Left lobe of liver (tissue), 2 donors: ENCODE data around the gene ZFP42. TPM values are rescaled to one million over a fixed set of nuclear protein-coding genes. Genes with fewer than 3 reads are reported as not detected.
"Not testable (repeated sequence)": the region's sequence is repeated elsewhere in the genome, so short reads cannot be mapped to it uniquely, and the experiment has no call there.

Experiments used
- ATAC-seq: fragments of 200-7000 bp; cut with Tn5 transposase; one replicate; pipeline ENCODE4 v1.9.1; 2020; ENCODE audit warnings: mild to moderate bottlenecking, moderate library complexity
- DNase-seq: peaks from one replicate; pipeline ENCODE4 v3.0.0-alpha.2; 2020; ENCODE audit warnings: low spot score
- total RNA-seq: library from RNA; stranded (reverse); gene quantifications from one replicate; pipeline ENCODE4 v1.2.1, GENCODE V29; 2021
- donor health status: DM: no; HTN: no; CAD: no; lungs with moderate emphysema.
- donor health status: DM: no; HTN: yes; CAD: no.

Gene ZFP42
- total RNA-seq = 0.15 TPM

DNA sequence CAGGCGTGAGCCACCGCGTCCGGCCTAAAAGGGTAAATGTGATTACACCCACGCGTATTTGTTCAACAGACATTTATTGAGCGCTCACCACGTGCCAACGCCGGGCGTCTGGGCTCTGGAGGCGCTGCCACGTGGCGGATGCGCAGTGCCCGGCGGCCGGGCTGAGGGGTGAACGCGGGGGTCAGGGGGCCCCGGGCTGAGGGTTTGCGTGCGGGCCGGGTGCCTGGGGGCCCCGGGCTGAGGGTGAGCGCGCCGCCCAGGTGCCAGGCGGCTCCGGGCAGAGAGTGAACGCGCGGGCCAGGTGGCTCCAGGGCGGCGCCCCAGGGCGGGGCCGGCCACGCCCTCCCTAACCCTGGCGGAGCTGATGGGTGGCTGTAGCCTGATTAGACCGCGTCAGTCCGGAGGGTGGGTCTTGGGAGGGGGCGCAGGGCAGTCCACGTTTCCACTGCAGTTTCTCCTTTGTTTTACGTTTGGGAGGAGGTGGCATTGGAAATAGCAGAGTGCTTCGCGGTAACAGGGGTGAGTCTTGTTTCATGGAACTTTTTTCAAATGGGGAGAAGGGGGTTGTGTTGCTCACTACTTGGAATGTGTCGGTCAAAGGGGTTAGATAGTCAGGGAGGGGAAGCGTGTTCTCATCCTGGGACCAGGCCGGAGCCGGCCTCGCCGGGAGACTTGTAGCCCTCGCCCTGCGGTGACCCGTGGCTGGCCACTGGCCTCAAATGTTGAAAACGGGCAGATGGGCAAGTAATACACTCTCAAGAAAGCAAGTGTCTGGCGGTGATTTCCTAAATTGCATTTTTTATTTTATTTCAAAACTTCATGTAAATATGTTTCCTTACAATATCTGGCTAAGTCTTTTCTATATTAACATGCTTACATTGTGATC lies at the start of gene ZFP42:
Gene ZFP42 (plus strand): TSS at position 450 of the 886 bp plus-strand sequence. CDS start 7,037 bp downstream, outside the sequence.
- DNase-seq (no peak), ATAC-seq (no peak)

DNA sequence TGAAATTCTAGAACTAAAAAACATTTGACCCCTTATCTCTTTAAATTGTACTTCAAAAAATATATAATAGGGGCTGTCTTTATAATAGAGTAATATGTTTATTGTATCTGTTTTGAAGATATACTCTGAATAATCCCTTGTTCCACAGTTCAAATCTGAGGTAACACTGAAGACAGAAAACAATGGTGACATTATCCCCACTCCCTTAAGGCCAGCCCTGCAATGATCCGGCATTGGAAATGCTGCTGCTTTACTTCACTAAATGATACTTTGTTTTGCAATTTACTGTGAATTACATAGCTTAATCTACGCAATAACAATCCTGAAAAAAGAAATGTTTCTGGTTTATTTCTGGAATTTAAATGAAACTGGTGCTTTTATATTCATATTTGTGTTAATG lies 34.4 kb upstream of the ZFP42 start:
- DNase-seq (no peak), ATAC-seq (no peak)

DNA sequence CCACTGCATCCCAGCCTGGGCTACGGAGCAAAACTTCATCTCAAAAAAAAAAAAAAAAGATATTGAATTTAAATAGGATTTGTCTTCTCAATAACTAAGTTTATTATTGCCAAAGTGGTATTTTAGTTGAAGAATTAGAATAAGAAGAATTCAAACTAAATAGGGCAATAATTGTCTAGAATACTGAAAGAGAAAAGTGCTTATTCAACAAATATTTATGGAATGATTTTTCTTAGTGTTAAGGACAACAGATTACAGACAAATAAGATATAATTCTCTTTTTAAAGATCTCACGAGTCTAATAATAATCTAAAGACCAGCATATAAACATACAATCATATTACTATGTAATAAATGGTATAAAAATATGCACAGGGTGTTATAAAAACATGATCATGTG lies 33.6 kb upstream of the ZFP42 start:
- ATAC-seq (no peak), DNase-seq (no peak)

DNA sequence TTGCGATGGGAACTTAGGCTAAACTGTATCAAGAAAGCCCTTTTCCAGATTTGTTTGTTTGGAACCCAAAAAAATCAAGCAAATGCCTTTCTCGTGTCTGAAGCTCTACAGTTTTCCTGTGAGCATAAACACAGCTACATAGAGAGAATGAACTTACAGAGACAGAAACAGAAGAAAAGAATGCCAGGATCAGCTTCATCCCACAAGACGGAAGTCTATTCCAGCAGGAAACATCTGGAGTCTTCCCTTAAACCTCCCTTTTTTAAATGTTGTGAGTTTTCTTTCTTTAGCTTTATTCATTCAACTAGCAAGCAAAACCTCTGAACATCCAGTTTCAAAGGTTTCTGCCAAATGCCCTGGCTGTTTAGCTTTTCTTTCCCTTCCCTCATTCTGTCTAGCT lies 32.6 kb upstream of the ZFP42 start:
- DNase-seq (no peak), ATAC-seq (no peak)

DNA sequence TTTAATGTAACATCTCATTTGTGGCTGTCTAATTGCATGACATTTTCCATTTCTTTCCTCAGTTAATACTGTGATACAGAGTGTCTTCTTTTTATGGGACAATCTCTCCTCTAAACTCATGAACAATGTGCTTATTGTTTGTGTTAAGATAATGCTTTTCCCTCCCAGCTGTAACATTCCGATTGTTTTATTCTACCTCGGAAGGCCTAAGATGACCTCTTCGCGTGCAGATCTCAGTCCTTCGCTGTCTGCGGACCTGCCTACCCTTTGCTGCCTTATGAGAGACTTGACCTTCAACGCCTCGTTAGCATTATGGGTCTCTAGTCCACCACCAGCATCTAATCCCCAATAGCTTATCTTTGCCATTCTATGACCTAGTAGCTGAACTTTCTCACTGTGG lies 29.8 kb upstream of the ZFP42 start:
- ATAC-seq (no peak), DNase-seq (no peak)

DNA sequence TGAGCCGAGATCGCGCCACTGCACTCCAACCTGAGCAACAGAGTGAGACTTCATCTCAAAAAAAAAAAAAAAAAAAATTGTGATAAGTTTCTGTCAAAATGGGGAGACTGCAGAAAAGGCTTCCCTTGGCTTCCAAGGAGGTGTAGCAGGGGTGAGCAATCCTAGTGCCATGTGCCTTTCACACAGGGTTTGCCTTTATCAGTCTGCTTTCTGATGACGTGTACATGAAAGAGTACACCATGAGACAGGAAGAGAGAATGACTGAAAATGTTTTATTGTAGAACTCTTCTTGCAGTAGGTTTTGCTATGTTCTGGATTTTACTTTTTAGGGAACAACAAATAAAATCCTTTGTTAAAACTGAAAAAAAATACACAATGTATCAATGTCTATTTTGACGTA lies 23.4 kb upstream of the ZFP42 start:
- DNase-seq = no peak
- ATAC-seq = no peak

DNA sequence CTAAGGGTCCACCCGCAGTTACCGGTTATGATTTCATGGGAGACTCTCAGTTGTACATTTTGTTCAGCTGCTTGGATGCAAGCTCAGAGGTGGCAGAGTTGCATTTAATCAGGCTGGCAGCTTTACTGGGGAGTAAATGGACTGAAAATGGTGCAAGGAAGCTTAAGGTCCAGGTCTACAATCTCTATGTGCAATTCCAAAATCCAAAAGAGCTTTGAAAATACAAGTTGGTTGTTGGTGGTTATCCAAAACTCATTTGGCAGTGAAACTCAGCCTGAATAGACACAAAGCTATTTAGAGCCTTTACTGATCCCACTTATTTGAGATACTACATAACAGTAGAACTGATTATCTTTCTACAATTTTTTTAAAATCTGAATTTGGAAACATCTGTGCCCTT lies 11.8 kb upstream of the ZFP42 start:
- DNase-seq (no peak), ATAC-seq (no peak)

DNA sequence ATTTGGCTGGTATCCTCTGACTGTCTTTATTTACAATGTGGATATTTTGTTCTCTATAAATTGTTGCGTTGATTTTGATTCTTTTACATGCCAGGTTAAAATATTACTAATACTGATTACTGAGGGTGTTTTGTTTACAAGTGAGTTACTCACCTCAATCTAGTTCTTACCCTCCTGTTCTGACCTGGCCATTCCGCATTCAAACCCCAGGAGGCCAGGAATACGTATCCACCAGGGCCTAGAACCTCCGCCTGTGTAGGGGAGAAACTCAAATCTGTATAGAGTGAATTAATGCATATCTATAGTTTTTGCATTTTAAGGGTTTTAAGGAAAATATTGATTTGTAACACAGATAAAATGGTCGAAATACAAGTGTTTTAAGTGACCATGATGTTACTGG lies 2.6 kb upstream of the ZFP42 start:
- ATAC-seq (no peak), DNase-seq (no peak)

DNA sequence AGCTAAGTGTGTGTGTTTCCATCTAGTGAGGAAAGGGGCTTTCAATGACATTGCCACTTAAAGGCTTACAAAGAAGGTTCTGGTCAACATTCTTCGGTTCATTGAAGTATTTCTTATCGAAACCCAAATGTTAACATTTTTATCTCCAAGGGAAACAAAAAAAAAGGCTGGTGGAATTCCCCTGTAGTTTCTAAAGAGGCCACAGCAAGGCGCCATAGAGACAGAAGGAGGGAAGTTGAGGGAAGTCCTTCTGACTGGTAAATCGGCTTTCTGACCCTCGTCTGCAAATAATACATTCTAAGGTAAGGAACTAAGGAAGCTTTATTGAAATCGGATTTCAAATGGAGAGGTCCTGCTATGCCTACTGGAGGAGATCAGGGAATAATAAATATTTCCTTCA lies 1.7 kb upstream of the ZFP42 start:
- DNase-seq (no peak), ATAC-seq (no peak)

DNA sequence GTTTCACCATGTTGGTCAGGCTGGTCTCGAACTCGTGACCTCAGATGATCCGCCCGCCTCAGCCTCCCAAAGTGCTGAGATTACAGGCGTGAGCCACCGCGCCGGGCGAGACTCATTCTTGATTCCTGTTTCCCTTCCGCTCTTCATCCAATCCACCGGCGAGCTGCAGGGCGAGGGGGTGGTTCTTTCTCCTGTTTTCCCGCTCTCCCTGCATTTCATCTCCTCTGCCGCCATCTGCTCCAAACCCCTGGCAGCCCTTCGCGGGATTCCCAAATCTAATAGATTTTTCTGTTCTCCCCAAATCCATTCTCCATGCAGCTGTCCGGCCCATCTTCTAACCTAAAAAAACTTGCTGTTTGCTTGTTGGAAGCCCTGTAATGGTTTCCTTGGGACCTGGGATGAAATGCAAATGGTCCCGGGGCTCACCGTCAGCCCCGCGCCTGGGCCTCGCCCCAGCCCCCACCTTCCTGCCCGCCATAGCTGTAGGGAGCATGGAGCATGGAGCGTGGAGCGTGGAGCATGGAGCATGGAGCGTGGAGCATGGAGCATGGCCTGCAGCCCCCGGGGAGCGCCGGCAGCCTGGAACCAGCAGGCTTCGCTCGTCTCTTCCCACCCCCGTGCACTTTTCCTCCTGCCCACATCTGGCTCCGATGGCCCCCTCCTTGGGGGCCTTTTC lies 1.1 kb downstream of the ZFP42 start:
- ATAC-seq (no peak), DNase-seq (no peak)

DNA sequence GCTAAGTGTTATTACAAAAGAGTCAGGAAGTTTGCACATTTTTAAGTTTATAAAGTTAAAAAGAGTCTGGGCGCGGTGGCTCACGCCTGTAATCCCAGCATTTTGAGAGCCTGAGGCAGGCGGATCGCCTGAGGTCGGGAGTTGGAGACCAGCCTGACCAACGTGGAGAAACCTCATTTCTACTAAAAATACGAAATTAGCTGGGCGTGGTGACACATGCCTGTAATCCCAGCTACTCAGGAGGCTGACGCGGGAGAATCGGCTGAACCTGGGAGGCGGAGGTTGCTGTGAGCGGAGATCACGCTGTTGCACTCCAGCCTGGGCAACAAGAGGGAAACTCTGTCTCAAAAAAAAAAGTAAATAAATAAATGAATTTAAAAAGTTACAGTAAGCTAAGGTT lies 2.4 kb downstream of the ZFP42 start:
- not testable (repeated sequence) for ATAC-seq, DNase-seq

DNA sequence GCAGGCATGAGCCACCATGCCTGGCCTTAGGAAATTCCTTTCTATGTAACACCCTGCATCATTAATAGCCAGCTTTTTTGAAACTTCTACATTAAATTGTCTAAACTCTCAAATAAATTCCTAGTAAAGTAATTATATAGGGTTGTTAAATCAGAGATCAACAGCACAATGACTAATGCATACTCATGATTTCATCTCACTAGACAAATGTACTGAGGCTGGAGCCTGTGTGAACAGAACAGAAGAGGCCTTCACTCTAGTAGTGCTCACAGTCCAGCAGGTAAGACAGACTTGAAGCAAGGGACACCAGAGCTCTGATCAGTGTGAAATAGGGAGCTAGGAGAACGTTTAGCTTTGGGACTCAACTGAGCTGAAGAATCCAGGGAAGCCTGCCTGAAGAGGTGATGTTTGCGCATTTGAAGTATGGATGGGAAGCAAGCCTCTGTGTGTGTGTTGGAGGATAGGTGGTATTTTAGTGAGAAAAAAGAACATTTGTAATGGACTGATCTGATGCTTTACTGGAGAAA lies 3.9 kb downstream of the ZFP42 start:
- ATAC-seq (no peak), DNase-seq (no peak)

DNA sequence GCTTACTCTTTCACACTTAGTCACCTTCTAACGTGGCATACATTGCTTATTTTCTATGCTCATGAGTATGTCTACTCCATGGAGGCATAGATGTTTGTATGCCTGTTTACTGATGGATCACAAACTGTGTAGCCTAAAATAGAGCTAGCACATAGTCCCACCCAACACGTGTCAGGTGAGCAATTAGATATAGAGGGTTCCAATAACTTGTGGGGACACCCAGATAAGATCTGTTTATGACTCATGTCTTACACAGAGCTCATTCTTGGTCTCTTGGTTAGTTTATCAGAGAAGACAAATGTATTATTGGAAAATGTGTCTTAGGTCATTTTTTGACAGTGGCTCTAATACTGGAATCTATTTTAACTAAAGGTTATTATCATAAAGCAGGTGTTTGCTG lies 6.8 kb downstream of the ZFP42 start:
- no peak for ATAC-seq

DNA sequence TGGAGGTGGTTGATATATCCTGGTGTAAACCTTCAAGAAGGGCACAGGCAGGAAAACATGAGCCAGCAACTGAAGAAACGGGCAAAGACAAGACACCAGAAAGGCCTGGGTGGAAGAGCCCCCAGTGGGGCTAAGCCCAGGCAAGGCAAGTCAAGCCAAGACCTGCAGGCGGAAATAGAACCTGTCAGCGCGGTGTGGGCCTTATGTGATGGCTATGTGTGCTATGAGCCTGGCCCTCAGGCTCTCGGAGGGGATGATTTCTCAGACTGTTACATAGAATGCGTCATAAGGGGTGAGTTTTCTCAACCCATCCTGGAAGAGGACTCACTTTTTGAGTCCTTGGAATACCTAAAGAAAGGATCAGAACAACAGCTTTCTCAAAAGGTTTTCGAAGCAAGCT lies 7.2 kb downstream of the ZFP42 start:
- DNase-seq (no peak), ATAC-seq (no peak)

More for the DNA sequence above, 6.8 kb downstream of the ZFP42 start:
- no peak for DNase-seq

DNA sequence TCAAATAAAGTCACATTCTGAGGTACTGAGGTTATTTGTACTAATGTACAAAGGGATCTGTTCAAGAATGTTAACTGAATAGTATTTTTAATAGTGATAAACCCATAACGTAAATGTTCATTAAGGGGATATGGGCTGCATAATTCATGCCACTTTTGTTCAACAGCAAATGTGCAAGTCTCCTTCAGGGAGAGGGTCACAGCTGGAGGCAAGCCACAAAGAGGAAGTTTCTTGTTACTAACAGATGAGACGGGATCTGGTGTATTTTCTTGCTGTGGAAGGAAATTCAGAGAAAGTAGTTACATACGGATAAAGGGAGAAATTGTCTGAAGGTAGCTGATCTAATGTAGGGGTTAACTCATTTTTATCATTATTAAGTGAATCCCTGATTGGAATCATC lies 10.0 kb downstream of the ZFP42 start:
- ATAC-seq = no peak
- no peak for DNase-seq

DNA sequence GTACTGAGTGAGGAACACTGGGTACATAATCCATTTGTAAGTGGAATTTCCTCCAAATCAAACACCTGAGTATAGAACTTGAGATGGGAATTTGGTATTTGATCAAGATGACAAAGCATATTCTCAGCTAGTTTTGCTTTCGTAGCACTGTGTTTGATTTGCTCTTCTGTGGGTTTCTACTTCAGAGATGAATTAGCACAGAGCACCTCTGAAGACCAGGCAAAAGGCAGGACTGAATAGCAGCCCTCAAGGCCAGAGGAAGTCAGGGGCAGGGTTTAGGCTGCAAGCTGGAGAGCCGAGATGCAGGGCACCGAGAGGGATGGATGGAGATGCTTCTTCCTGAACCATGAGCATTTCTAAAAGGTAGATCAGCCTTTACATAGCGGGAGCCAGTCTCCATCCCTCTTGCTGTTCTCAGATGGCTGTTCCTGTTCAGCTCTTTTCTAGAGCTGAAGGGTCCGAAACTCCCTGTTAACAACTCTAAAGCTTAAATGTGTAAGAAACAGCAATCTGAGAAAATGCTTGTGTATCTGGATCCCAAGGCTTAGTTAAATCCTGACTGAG lies 10.8 kb downstream of the ZFP42 start:
- ATAC-seq (no peak), DNase-seq (no peak)

DNA sequence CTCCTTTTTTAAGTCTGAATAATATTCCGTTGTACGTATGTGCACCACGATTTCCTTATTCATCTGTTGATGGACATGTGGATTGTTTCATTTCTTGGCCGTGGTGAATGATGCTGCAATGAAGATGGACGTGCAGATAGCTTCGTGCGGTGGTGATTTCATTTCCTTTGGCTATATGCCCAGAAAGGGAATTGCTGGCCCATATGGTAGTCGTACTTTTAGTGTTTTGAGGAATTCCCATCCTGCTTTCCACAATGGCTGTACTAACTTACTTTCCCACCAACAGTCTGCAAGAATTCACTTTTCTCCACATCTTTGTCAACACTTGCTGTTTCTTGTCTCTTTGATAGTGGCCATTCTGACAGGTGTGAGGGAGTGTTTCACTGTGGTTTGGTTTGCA lies 12.8 kb downstream of the ZFP42 start:
- ATAC-seq (no peak), DNase-seq (no peak)

DNA sequence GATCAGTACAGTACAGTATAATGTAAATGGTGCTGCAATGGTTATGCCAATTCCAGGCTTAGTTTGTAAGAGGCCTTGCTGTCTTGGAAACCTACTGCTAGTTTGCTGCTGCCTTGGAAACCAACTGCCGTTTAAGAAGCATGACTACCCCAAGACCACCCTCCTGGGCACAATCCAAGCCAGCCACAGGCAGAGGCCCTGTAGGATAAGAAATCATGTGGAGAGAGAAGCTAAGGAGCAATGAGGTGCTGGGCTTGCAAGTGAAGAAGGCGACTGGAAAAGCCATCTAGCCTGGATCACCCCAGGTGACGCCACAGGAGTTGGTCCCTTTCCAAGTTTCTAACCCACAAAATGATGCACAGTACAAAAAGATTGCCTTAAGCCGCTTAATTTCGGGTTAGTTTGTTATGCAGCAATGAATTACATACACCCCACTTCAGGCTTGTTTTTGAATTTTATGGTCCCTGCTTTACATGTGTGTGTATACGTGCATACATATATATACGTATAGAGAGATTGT lies 16.9 kb downstream of the ZFP42 start:
- no peak for DNase-seq
- ATAC-seq = no peak

DNA sequence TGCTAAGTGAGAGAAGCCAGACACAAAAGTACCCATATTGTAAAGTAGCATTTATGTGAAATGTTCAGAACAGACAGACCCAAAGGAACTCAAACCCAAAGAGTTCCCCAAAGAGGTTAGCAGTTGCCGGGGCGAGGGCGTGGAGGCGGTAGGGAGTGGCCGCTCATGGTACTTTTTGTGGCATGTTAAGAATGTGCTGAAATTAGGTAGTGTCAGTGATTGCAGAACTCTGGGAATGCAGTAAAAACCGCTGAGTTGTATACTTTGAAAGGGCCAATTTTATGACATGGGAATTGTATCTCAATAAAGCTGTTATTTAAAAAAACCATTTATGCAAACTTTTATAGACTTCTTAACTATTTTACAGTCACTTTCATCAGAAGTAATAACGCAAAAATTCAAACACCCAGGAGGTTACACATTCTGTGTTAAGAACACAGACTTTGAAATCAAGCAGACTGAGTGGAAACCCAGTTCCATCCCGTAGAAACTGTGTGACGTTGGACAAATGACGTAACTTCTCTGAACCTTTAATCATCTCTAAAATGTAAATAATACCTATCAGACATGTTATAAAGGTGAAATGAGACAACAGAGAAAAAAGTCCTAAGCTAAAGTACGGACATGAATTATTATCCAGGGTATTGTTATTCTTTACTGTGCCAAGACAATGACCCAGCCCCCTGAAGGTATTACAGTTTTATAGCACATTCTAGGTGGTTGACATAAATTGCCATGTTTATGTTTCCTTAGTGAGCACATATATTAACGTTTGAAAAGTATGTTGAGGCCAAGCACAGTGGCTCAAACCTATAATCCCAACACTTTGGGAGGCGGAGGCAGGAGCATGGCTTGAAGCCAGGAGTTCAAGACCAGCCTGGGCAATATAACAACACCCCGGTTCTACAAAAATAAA lies 19.7 kb downstream of the ZFP42 start:
- ATAC-seq (no peak), DNase-seq (no peak)

DNA sequence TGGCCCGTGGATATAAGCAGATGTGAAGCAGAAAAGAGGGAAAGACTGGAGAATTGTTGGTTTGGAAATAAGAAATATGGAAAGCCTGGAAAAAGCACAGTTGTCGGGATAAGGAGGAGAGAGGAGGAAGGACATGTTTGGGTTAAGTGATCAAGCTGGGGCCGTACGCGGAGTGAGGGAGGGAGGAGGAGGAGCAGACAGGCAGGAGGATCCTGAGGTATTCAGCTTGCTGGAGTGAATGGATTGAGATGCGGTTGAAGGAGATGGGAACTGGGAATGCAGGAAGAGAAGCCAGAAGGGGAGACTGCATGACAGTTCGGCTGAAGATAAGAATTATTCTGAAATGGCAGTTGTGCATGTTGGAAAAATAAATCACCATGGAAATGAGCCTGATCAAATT lies 21.2 kb downstream of the ZFP42 start:
- ATAC-seq (no peak), DNase-seq (no peak)

DNA sequence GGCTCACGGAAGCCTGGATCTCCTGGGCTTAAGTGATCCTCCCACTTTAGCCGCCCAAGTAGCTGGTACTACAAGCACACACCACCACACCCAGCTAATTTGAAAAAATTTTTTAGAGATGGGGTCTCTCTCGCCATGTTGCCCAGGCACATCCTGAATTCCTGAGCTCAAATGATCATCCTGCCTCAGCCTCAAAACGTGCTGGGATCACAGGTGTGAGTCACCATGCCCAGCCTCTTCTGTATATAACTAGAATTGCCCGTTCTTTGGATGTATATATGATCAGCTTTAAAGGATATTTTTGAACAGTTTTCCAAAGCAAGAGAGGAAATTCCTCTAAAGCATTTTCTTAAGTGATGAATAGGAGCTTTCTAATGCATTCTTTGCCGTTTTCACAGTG lies 22.7 kb downstream of the ZFP42 start:
- ATAC-seq (no peak), DNase-seq (no peak)
